Measurements from ENCODE around the gene TYR.
"Not testable (repeated sequence)": the region's sequence is repeated elsewhere in the genome, so short reads cannot be mapped to it uniquely, and the experiment has no call there.

Gene TYR

DNA sequence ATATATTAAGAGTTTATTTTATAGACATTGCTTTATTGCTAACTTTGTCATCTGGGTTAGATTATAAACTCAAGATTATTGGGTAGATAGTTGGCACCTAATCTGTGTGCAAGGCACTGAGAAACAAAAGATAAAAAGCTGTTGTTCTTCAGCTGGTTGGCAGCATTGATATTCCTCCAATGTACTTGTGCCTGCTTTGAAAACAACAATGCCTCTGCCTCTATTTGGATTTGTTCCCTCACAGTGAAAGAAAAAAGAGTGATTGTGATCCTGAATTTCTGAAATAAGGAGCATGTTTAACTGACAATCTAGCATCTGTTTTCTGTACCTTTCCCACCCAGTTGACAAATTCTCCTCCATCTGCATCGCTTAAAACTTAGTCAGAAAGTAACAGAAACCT, 98.3 kb downstream of the TYR start:
- no peaks in the 10 kb centered on the region for H3K9me2 ChIP-seq (replicated peaks; ENCODE audit: insufficient read depth, low read length)
- no peaks in the 10 kb centered on the region for H3K79me2 ChIP-seq (ENCODE audit: insufficient read depth, low read length)
- H3K4me2 ChIP-seq (ENCODE audit: low read depth, low read length, poor library complexity, severe bottlenecking): no peak overlapping the region
- no peak overlapping the region for H3K27ac ChIP-seq (ENCODE audit: low read depth, low read length)
- no peaks in the 10 kb centered on the region for H3K9me3 ChIP-seq (ENCODE audit: insufficient read depth, low read length)
- H3K36me3 ChIP-seq (ENCODE audit: low read length): no peaks in the 10 kb centered on the region
- no peaks in the 10 kb centered on the region for H3F3A ChIP-seq (ENCODE audit: insufficient read depth)
- H2AFZ ChIP-seq (ENCODE audit: low read depth, low read length, severe bottlenecking): no peak overlapping the region
- no peaks in the 10 kb centered on the region for H3K27me3 ChIP-seq (ENCODE audit: low read length)
- no peak overlapping the region for H3K4me3 ChIP-seq (ENCODE audit: insufficient read depth, low read length, poor library complexity, severe bottlenecking)
- no peak for TF ChIP-seq EZH2phosphoT487 (conservative IDR thresholded peaks at IDR 0.05; ENCODE audit: low read length)
- no peak for TF ChIP-seq CTCF (IDR thresholded peaks at IDR 0.05; ENCODE audit: insufficient read depth, low read length, poor library complexity, severe bottlenecking)
- no peak overlapping the region for H3K9ac ChIP-seq (ENCODE audit: low read length)
- no peaks in the 10 kb centered on the region for H4K20me1 ChIP-seq (ENCODE audit: low read depth, low read length)

- H3K4me2 ChIP-seq (ENCODE audit: low read depth, low read length, poor library complexity, severe bottlenecking): no peak overlapping the region
- no peak overlapping the region for H3K4me3 ChIP-seq (ENCODE audit: insufficient read depth, low read length, poor library complexity, severe bottlenecking)
- no peak overlapping the region for H2AFZ ChIP-seq (ENCODE audit: low read depth, low read length, severe bottlenecking)
- no peak for TF ChIP-seq CTCF (IDR thresholded peaks at IDR 0.05; ENCODE audit: insufficient read depth, low read length, poor library complexity, severe bottlenecking)
- TF ChIP-seq EZH2phosphoT487 (conservative IDR thresholded peaks at IDR 0.05; ENCODE audit: low read length): no peak
- H3K9me2 ChIP-seq (replicated peaks; ENCODE audit: insufficient read depth, low read length): no peaks in the 10 kb centered on the region
- no peaks in the 10 kb centered on the region for H3K36me3 ChIP-seq (ENCODE audit: low read length)
- no peak overlapping the region for H3K9ac ChIP-seq (ENCODE audit: low read length)
- H3F3A ChIP-seq (ENCODE audit: insufficient read depth): no peaks in the 10 kb centered on the region
- H4K20me1 ChIP-seq (ENCODE audit: low read depth, low read length): no peaks in the 10 kb centered on the region
- no peak overlapping the region for H3K27ac ChIP-seq (ENCODE audit: low read depth, low read length)
- no peaks in the 10 kb centered on the region for H3K9me3 ChIP-seq (ENCODE audit: insufficient read depth, low read length)
- H3K79me2 ChIP-seq (ENCODE audit: insufficient read depth, low read length): no peaks in the 10 kb centered on the region
- no peaks in the 10 kb centered on the region for H3K27me3 ChIP-seq (ENCODE audit: low read length)
Observed at GRCh38 chr11:89279176-89279575, 101.5 kb downstream of the TYR start.

GRCh38 chr11:89281032-89281677, 103.5 kb downstream of the TYR start:
- not testable (repeated sequence) for H3K9me2 ChIP-seq (replicated peaks; ENCODE audit: insufficient read depth, low read length); H3K27me3 ChIP-seq (ENCODE audit: low read length); H3K27ac ChIP-seq (ENCODE audit: low read depth, low read length); H3K9ac ChIP-seq (ENCODE audit: low read length); H3F3A ChIP-seq (ENCODE audit: insufficient read depth); H3K79me2 ChIP-seq (ENCODE audit: insufficient read depth, low read length); H3K36me3 ChIP-seq (ENCODE audit: low read length); H3K4me2 ChIP-seq (ENCODE audit: low read depth, low read length, poor library complexity, severe bottlenecking); H3K4me3 ChIP-seq (ENCODE audit: insufficient read depth, low read length, poor library complexity, severe bottlenecking); H3K9me3 ChIP-seq (ENCODE audit: insufficient read depth, low read length); H2AFZ ChIP-seq (ENCODE audit: low read depth, low read length, severe bottlenecking); H4K20me1 ChIP-seq (ENCODE audit: low read depth, low read length)

- not testable (repeated sequence) for H3K4me2 ChIP-seq (ENCODE audit: low read depth, low read length, poor library complexity, severe bottlenecking); H3K9ac ChIP-seq (ENCODE audit: low read length); H3K9me3 ChIP-seq (ENCODE audit: insufficient read depth, low read length)
Observed at GRCh38 chr11:89286601-89287000, 108.9 kb downstream of the TYR start.

GRCh38 chr11:89288004-89288403, 110.3 kb downstream of the TYR start:
- not testable (repeated sequence) for H3K27me3 ChIP-seq (ENCODE audit: low read length); H3K27ac ChIP-seq (ENCODE audit: low read depth, low read length); H3K79me2 ChIP-seq (ENCODE audit: insufficient read depth, low read length); H3K9ac ChIP-seq (ENCODE audit: low read length); H3K36me3 ChIP-seq (ENCODE audit: low read length); H3F3A ChIP-seq (ENCODE audit: insufficient read depth); H3K4me3 ChIP-seq (ENCODE audit: insufficient read depth, low read length, poor library complexity, severe bottlenecking); H3K9me2 ChIP-seq (replicated peaks; ENCODE audit: insufficient read depth, low read length); H3K4me2 ChIP-seq (ENCODE audit: low read depth, low read length, poor library complexity, severe bottlenecking); H4K20me1 ChIP-seq (ENCODE audit: low read depth, low read length); H2AFZ ChIP-seq (ENCODE audit: low read depth, low read length, severe bottlenecking); H3K9me3 ChIP-seq (ENCODE audit: insufficient read depth, low read length)

More at GRCh38 chr11:89286601-89287000, 108.9 kb downstream of the TYR start:
- H4K20me1 ChIP-seq (ENCODE audit: low read depth, low read length); H3K27ac ChIP-seq (ENCODE audit: low read depth, low read length); H3K4me3 ChIP-seq (ENCODE audit: insufficient read depth, low read length, poor library complexity, severe bottlenecking); H3F3A ChIP-seq (ENCODE audit: insufficient read depth); H3K36me3 ChIP-seq (ENCODE audit: low read length); H3K9me2 ChIP-seq (replicated peaks; ENCODE audit: insufficient read depth, low read length); H3K27me3 ChIP-seq (ENCODE audit: low read length); H2AFZ ChIP-seq (ENCODE audit: low read depth, low read length, severe bottlenecking); H3K79me2 ChIP-seq (ENCODE audit: insufficient read depth, low read length): not testable (repeated sequence)
